Mesendoderm (in vitro differentiated cells): Measurements from ENCODE around the gene SEH1L.

Experiments used
- DNase-seq: peaks from one replicate; pipeline ENCODE4 v3.0.0; 2013
- H2AK5ac ChIP-seq: 2 replicates; pipeline ENCODE4 v1.6.1; 2013; ENCODE audit warnings: low read length, inconsistent platforms
- H2BK120ac ChIP-seq: 2 replicates; pipeline ENCODE4 v1.6.1; 2013; ENCODE audit warnings: low read depth, mild to moderate bottlenecking, low read length, moderate library complexity, mixed read lengths
- H2BK15ac ChIP-seq: replicated peaks from 2 replicates; pipeline ENCODE4 v1.6.1; 2013; ENCODE audit warnings: low read depth, mild to moderate bottlenecking, moderate library complexity
- H2BK5ac ChIP-seq: 2 replicates; pipeline ENCODE4 v1.6.1; 2013; ENCODE audit warnings: low read length, inconsistent platforms
- H3K18ac ChIP-seq: 2 replicates; pipeline ENCODE4 v1.6.1; 2013; ENCODE audit warnings: mild to moderate bottlenecking, low read length, mixed read lengths
- H3K23ac ChIP-seq: one replicate; pipeline ENCODE4 v1.6.1; 2013; ENCODE audit warnings: low read length
- H3K27ac ChIP-seq: 2 replicates; pipeline ENCODE4 v1.5.1; 2013; ENCODE audit warnings: low read depth, mild to moderate bottlenecking, inconsistent platforms, low read length, moderate library complexity
- H3K27me3 ChIP-seq: 2 replicates; pipeline ENCODE4 v1.6.1; 2013; ENCODE audit warnings: low read length, control low read depth, mild to moderate bottlenecking, inconsistent platforms; ENCODE audit not compliant: insufficient read depth, poor library complexity
- H3K36me3 ChIP-seq: 2 replicates; pipeline ENCODE4 v1.6.1; 2013; ENCODE audit warnings: low read length, inconsistent platforms; ENCODE audit not compliant: control insufficient read depth, insufficient read depth
- H3K4ac ChIP-seq: one replicate; pipeline ENCODE4 v1.6.1; 2013; ENCODE audit warnings: low read depth, mild to moderate bottlenecking, low read length, moderate library complexity
- H3K4me1 ChIP-seq: 2 replicates; pipeline ENCODE4 v1.6.1; 2013; ENCODE audit warnings: low read depth, low read length, inconsistent platforms; ENCODE audit not compliant: control insufficient read depth
- H3K4me2 ChIP-seq: 2 replicates; pipeline ENCODE4 v1.6.1; 2013; ENCODE audit warnings: low read length
- H3K4me3 ChIP-seq: 2 replicates; pipeline ENCODE4 v1.5.1; 2013; ENCODE audit warnings: mild to moderate bottlenecking, low read length
- H3K56ac ChIP-seq: one replicate; pipeline ENCODE4 v1.6.1; 2013; ENCODE audit warnings: low read length
- H3K79me1 ChIP-seq: 2 replicates; pipeline ENCODE4 v1.6.1; 2013; ENCODE audit warnings: low read length, inconsistent platforms
- H3K79me2 ChIP-seq: 2 replicates; pipeline ENCODE4 v1.6.1; 2013; ENCODE audit warnings: mild to moderate bottlenecking, low read length; ENCODE audit not compliant: control insufficient read depth, insufficient read depth
- H3K9ac ChIP-seq: 2 replicates; pipeline ENCODE4 v1.6.1; 2013; ENCODE audit warnings: low read length, inconsistent platforms
- H4K5ac ChIP-seq: one replicate; pipeline ENCODE4 v1.6.1; 2013; ENCODE audit warnings: low read length
- H4K8ac ChIP-seq: one replicate; pipeline ENCODE4 v1.6.1; 2013; ENCODE audit warnings: low read depth, mild to moderate bottlenecking, control low read depth, low read length, moderate library complexity
- WGBS: extraction: QIAGEN DNeasy Blood & Tissue Kit; methylation state at CpG from one replicate; pipeline ENCODE4 v1.1.7; 2013; ENCODE audit warnings: low lambda C conversion rate, missing lambda C conversion rate; ENCODE audit not compliant: insufficient coverage; ENCODE audit errors: extremely low coverage; 5-methylcytosine and 5-hydroxymethylcytosine counted together

SEH1L gene

GRCh38 chr18:12963069-12963468 is 15.3 kb downstream of the SEH1L start:
- H3K4me3 ChIP-seq = no peak overlapping the region
- peaks cover 12% of the 10 kb centered on the region for H3K79me2 ChIP-seq
- no peak overlapping the region for H2AK5ac ChIP-seq
- no CpG with 5 or more reads among the region's 1 CpG for WGBS
- no peak for DNase-seq
- H2BK15ac ChIP-seq = no peak overlapping the region
- no peak overlapping the region for H3K18ac ChIP-seq
- peaks cover 9% of the 10 kb centered on the region for H3K79me1 ChIP-seq
- no peak overlapping the region for H3K27ac ChIP-seq
- no peak overlapping the region for H3K4ac ChIP-seq
- H3K56ac ChIP-seq = no peak overlapping the region
- peaks cover 6% of the 10 kb centered on the region for H3K36me3 ChIP-seq
- H2BK120ac ChIP-seq = no peak overlapping the region
- H3K4me2 ChIP-seq = no peak overlapping the region
- H3K23ac ChIP-seq = no peak overlapping the region
- no peak overlapping the region for H2BK5ac ChIP-seq
- H3K9ac ChIP-seq = no peak overlapping the region
- no peaks in the 10 kb centered on the region for H3K27me3 ChIP-seq
- no peaks in the 10 kb centered on the region for H3K4me1 ChIP-seq
- H4K5ac ChIP-seq = no peak overlapping the region
- H4K8ac ChIP-seq = no peak overlapping the region

- no peak overlapping the region for H4K5ac ChIP-seq
- no peak overlapping the region for H3K4me3 ChIP-seq
- no CpG with 5 or more reads among the region's 4 CpGs for WGBS
- H3K9ac ChIP-seq = no peak overlapping the region
- no peaks in the 10 kb centered on the region for H3K79me2 ChIP-seq
- H3K27me3 ChIP-seq = no peaks in the 10 kb centered on the region
- H2AK5ac ChIP-seq = no peak overlapping the region
- H4K8ac ChIP-seq = no peak overlapping the region
- H3K23ac ChIP-seq = no peak overlapping the region
- peaks cover 3% of the 10 kb centered on the region for H3K36me3 ChIP-seq
- no peak overlapping the region for H2BK15ac ChIP-seq
- no peak overlapping the region for H3K4me2 ChIP-seq
- H3K79me1 ChIP-seq = no peaks in the 10 kb centered on the region
- no peaks in the 10 kb centered on the region for H3K4me1 ChIP-seq
- no peak overlapping the region for H3K18ac ChIP-seq
- H2BK5ac ChIP-seq = no peak overlapping the region
- DNase-seq = no peak
- H3K4ac ChIP-seq = no peak overlapping the region
- no peak overlapping the region for H2BK120ac ChIP-seq
- H3K27ac ChIP-seq = no peak overlapping the region
- H3K56ac ChIP-seq = no peak overlapping the region
Measured at GRCh38 chr18:12968115-12968514, 20.3 kb downstream of the SEH1L start.

GRCh38 chr18:12968619-12969018 is 20.8 kb downstream of the SEH1L start:
- Histone ChIP-seq H3K27me3 (no peaks in the 10 kb centered on the region), H3K23ac (no peak overlapping the region), H2BK15ac (no peak overlapping the region), H2BK5ac (no peak overlapping the region), H3K27ac (no peak overlapping the region), H3K4me3 (no peak overlapping the region), H3K79me2 (no peaks in the 10 kb centered on the region), H2AK5ac (no peak overlapping the region), H3K4me2 (no peak overlapping the region), H3K79me1 (no peaks in the 10 kb centered on the region), H4K5ac (no peak overlapping the region), H3K4ac (no peak overlapping the region), H3K4me1 (no peaks in the 10 kb centered on the region), H2BK120ac (no peak overlapping the region), H3K18ac (no peak overlapping the region), H3K36me3 (peaks cover under 1% of the 10 kb centered on the region), H4K8ac (no peak overlapping the region), H3K56ac (no peak overlapping the region), H3K9ac (no peak overlapping the region)
- DNase-seq = no peak
- no CpG with 5 or more reads among the region's 6 CpGs for WGBS

- Histone ChIP-seq H3K9ac (no peak overlapping the region), H3K4me1 (no peaks in the 10 kb centered on the region), H4K8ac (no peak overlapping the region), H3K4ac (no peak overlapping the region), H3K4me3 (no peak overlapping the region), H2BK120ac (no peak overlapping the region), H3K79me2 (no peaks in the 10 kb centered on the region), H3K56ac (no peak overlapping the region), H2AK5ac (no peak overlapping the region), H3K36me3 (peaks cover 9% of the 10 kb centered on the region), H3K27me3 (no peaks in the 10 kb centered on the region), H3K18ac (no peak overlapping the region), H3K4me2 (no peak overlapping the region), H4K5ac (no peak overlapping the region), H3K23ac (no peak overlapping the region), H3K79me1 (peaks cover 6% of the 10 kb centered on the region), H3K27ac (no peak overlapping the region), H2BK5ac (no peak overlapping the region), H2BK15ac (no peak overlapping the region)
- DNase-seq = no peak
- WGBS = no CpG with 5 or more reads among the region's 4 CpGs
Measured at GRCh38 chr18:12973562-12974213, 25.9 kb downstream of the SEH1L start.

- Histone ChIP-seq H3K23ac (no peak overlapping the region), H3K79me2 (no peaks in the 10 kb centered on the region), H2BK120ac (no peak overlapping the region), H3K4me2 (no peak overlapping the region), H3K18ac (no peak overlapping the region), H2BK15ac (no peak overlapping the region), H3K27ac (no peak overlapping the region), H3K56ac (no peak overlapping the region), H3K79me1 (peaks cover 6% of the 10 kb centered on the region), H3K4me3 (no peak overlapping the region), H4K8ac (no peak overlapping the region), H3K27me3 (no peaks in the 10 kb centered on the region), H3K9ac (no peak overlapping the region), H3K4ac (no peak overlapping the region), H2BK5ac (no peak overlapping the region), H3K4me1 (no peaks in the 10 kb centered on the region), H3K36me3 (peaks cover 9% of the 10 kb centered on the region), H2AK5ac (no peak overlapping the region), H4K5ac (no peak overlapping the region)
- no CpG with 5 or more reads among the region's 6 CpGs for WGBS
- no peak for DNase-seq
Measured at GRCh38 chr18:12975488-12975887, 27.7 kb downstream of the SEH1L start.

DNA sequence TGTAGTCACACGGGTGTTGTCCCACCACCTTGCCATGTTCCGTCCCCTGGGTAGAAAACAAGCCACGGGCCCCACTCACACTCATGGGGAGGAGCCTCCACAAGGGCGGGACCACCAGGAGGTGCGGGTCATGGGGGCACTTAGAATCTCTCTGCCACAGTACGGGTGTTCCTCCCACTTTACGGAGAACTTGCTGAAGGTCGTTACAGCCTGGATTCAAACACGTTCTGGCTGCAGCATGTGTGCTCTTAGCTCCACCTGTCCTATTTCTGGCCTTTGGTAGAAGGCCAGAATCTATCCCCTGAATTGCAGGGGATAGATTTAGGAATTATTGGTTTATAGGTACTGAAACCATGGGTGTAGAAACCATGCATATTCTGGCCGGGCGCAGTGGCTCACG is 28.5 kb downstream of the SEH1L start:
- Histone ChIP-seq H3K36me3 (peaks cover 9% of the 10 kb centered on the region), H3K56ac (no peak overlapping the region), H3K18ac (no peak overlapping the region), H3K79me1 (peaks cover 6% of the 10 kb centered on the region), H3K27me3 (no peaks in the 10 kb centered on the region), H3K9ac (no peak overlapping the region), H2BK5ac (no peak overlapping the region), H2AK5ac (no peak overlapping the region), H3K23ac (no peak overlapping the region), H2BK15ac (no peak overlapping the region), H2BK120ac (no peak overlapping the region), H3K4me3 (no peak overlapping the region), H3K4ac (no peak overlapping the region), H3K27ac (no peak overlapping the region), H3K4me2 (no peak overlapping the region), H4K8ac (no peak overlapping the region), H4K5ac (no peak overlapping the region), H3K79me2 (no peaks in the 10 kb centered on the region), H3K4me1 (no peaks in the 10 kb centered on the region)
- no CpG with 5 or more reads among the region's 12 CpGs for whole genome bisulfite sequencing
- DNase-seq = no peak
